HL-60 (cell line): Measurements from ENCODE around the gene COMMD3.

Experiments used
- CTCF ChIP-seq: IDR thresholded peaks from one replicate; pipeline ENCODE4 v1.5.1; 2011; ENCODE audit warnings: low read length, control low read depth, inconsistent platforms; ENCODE audit not compliant: insufficient read depth
- GABPA ChIP-seq: IDR thresholded peaks from 2 replicates; pipeline ENCODE4 v1.6.1; 2012; ENCODE audit warnings: low read depth
- POLR2AphosphoS5 ChIP-seq: IDR thresholded peaks from 2 replicates; pipeline ENCODE4 v1.6.1; 2012; ENCODE audit warnings: low read depth
- REST ChIP-seq: IDR thresholded peaks from 2 replicates; pipeline ENCODE4 v1.6.1; 2012; ENCODE audit warnings: low read depth; ENCODE audit not compliant: insufficient replicate concordance

GRCh38 chr10:22339761-22340328, 23.7 kb downstream of the COMMD3 start:
- TF ChIP-seq CTCF: no peak
- no peak for TF ChIP-seq REST
- no peak for TF ChIP-seq GABPA
- no peak for TF ChIP-seq POLR2AphosphoS5
